A673 (cell line): Measurements from ENCODE around the gene STOML3. TPM values are rescaled to one million over a fixed set of nuclear protein-coding genes. Genes with fewer than 3 reads are reported as not detected.

Experiments
- BruUV-seq: library from RNA; stranded (reverse); fragments of 400-500 nt; replicated peaks from 2 replicates; lab custom pipeline; 2021; lab: Mats Ljungman, UMichigan
- CTCF ChIA-PET: fragments of 300-600 bp; sonication (Branson Sonifier 250); formaldehyde crosslinking; loops from one replicate; lab custom pipeline; 2022; ENCODE audit warnings: antibody characterized with exemption; lab: Charles Lee
- POLR2A ChIA-PET: fragments of 300-600 bp; sonication (Branson Sonifier 250); formaldehyde crosslinking; loops from one replicate; lab custom pipeline; 2022; ENCODE audit warnings: antibody characterized with exemption; ENCODE audit not compliant: low non-redundant PET; lab: Charles Lee
- DNase-seq: peaks from one replicate; pipeline ENCODE4 v3.0.0-alpha.2; 2015; ENCODE audit warnings: low spot score
- H3K27ac ChIP-seq: fragments of 200-600 bp; sonication (generic); 2 replicates; pipeline ENCODE4 v1.5.1; 2016; ENCODE audit warnings: mixed run types, low read depth, mild to moderate bottlenecking, mixed read lengths, antibody characterized with exemption, low read length; ENCODE audit not compliant: poor library complexity, severe bottlenecking
- H3K27me3 ChIP-seq: fragments of 200-600 bp; sonication (generic); replicated peaks from 2 replicates; pipeline ENCODE4 v1.6.1; 2017; ENCODE audit warnings: mixed run types, low read depth, mild to moderate bottlenecking, mixed read lengths, antibody characterized with exemption, low read length; ENCODE audit not compliant: insufficient read depth, poor library complexity
- H3K36me3 ChIP-seq: fragments of 200-600 bp; sonication (generic); 2 replicates; pipeline ENCODE4 v1.6.1; 2016; ENCODE audit warnings: mixed run types, mild to moderate bottlenecking, mixed read lengths, antibody characterized with exemption, low read length; ENCODE audit not compliant: insufficient read depth, poor library complexity, severe bottlenecking
- H3K4me1 ChIP-seq: fragments of 200-600 bp; sonication (generic); 2 replicates; pipeline ENCODE4 v1.6.1; 2017; ENCODE audit warnings: mixed run types, mild to moderate bottlenecking, mixed read lengths, antibody characterized with exemption, low read length; ENCODE audit not compliant: insufficient read depth, poor library complexity, severe bottlenecking
- H3K4me3 ChIP-seq: fragments of 200-600 bp; sonication (generic); 2 replicates; pipeline ENCODE4 v1.5.1; 2016; ENCODE audit warnings: low read depth, mixed run types, mild to moderate bottlenecking, mixed read lengths, low read length; ENCODE audit not compliant: poor library complexity, severe bottlenecking
- H3K9me3 ChIP-seq: fragments of 200-600 bp; sonication (generic); 2 replicates; pipeline ENCODE4 v1.6.1; 2016; ENCODE audit warnings: mixed run types, low read depth, mild to moderate bottlenecking, mixed read lengths, antibody characterized with exemption, low read length; ENCODE audit not compliant: poor library complexity, severe bottlenecking
- CTCF ChIP-seq: fragments of 300-800, 200-600 bp; sonication (generic); conservative IDR thresholded peaks from 2 replicates; pipeline ENCODE4 v1.5.1; 2017; ENCODE audit warnings: low read depth, mild to moderate bottlenecking, antibody characterized with exemption, low read length, moderate library complexity, mixed read lengths
- EZH2 ChIP-seq: fragments of 200-600 bp; sonication (generic); IDR thresholded peaks from 2 replicates; pipeline ENCODE4 v1.6.1; 2017; ENCODE audit warnings: borderline replicate concordance, low read depth, mild to moderate bottlenecking, mixed read lengths, antibody characterized with exemption, low read length; ENCODE audit not compliant: poor library complexity, severe bottlenecking
- intact Hi-C: fragments of 100-400 bp; cut with micrococcal nuclease; formaldehyde crosslinking; loops from one replicate; pipeline ENCODE4 v1.10.0; 2022; ENCODE audit not compliant: unreplicated experiment
- total RNA-seq: library from RNA; stranded (reverse); gene quantifications from 2 replicates; pipeline ENCODE4 v1.2.3, GENCODE V29; 2021

STOML3 gene
- total RNA-seq, 1 experiment from 2014 or later = not detected

GRCh38 chr13:38943231-38943630 is 47.4 kb downstream of the STOML3 start:
- POLR2A ChIA-PET = no interaction called here
- CTCF ChIA-PET = no interaction called here
- H3K4me3 ChIP-seq = no peak overlapping the region
- TF ChIP-seq EZH2 (no peak), CTCF (no peak)
- no peaks in the 10 kb centered on the region for H3K9me3 ChIP-seq
- no peaks in the 10 kb centered on the region for H3K4me1 ChIP-seq
- H3K27me3 ChIP-seq = no peaks in the 10 kb centered on the region
- DNase-seq = no peak
- H3K27ac ChIP-seq = no peak overlapping the region
- H3K36me3 ChIP-seq = no peaks in the 10 kb centered on the region
- intact Hi-C loops = no loop called here
- BruUV-seq = no TSS peak

- intact Hi-C loops = no loop called here
- ChIA-PET POLR2A (no interaction called here), CTCF (no interaction called here)
- Histone ChIP-seq H3K4me1 (no peaks in the 10 kb centered on the region), H3K4me3 (no peak overlapping the region), H3K9me3 (no peaks in the 10 kb centered on the region), H3K27ac (no peak overlapping the region), H3K27me3 (no peaks in the 10 kb centered on the region), H3K36me3 (no peaks in the 10 kb centered on the region)
- no TSS peak for BruUV-seq
- TF ChIP-seq EZH2 (no peak), CTCF (no peak)
- DNase-seq = no peak
Observed at GRCh38 chr13:38941353-38941945, 49.2 kb downstream of the STOML3 start.

GRCh38 chr13:38933786-38934185 is 56.8 kb downstream of the STOML3 start:
- Histone ChIP-seq H3K4me3 (no peak overlapping the region), H3K9me3 (no peaks in the 10 kb centered on the region), H3K27me3 (no peaks in the 10 kb centered on the region), H3K27ac (no peak overlapping the region), H3K36me3 (no peaks in the 10 kb centered on the region), H3K4me1 (no peaks in the 10 kb centered on the region)
- ChIA-PET CTCF (no interaction called here), POLR2A (no interaction called here)
- intact Hi-C loops = no loop called here
- no peak for TF ChIP-seq EZH2
- BruUV-seq = no TSS peak
- DNase-seq = no peak

- no peaks in the 10 kb centered on the region for H3K9me3 ChIP-seq
- no peak overlapping the region for H3K4me3 ChIP-seq
- ChIA-PET CTCF (no interaction called here), POLR2A (no interaction called here)
- no peaks in the 10 kb centered on the region for H3K4me1 ChIP-seq
- no peaks in the 10 kb centered on the region for H3K36me3 ChIP-seq
- H3K27me3 ChIP-seq = peaks cover 22% of the 10 kb centered on the region
- TF ChIP-seq EZH2 (no peak), CTCF (no peak)
- intact Hi-C loops = no loop called here
- no peak for DNase-seq
- BruUV-seq = no TSS peak
- no peak overlapping the region for H3K27ac ChIP-seq
Observed at GRCh38 chr13:38922170-38922569, 68.5 kb downstream of the STOML3 start.
